HCT116 (cell line): ENCODE measurements around the gene CEP20.

Experiments
- CEBPB ChIP-seq: IDR thresholded peaks from 2 replicates; pipeline ENCODE4 v1.6.1; 2012; ENCODE audit warnings: low read depth
- EZH2 ChIP-seq: fragments of 200-600 bp; sonication (generic); IDR thresholded peaks from 2 replicates; pipeline ENCODE4 v1.6.1; 2017; ENCODE audit warnings: antibody characterized with exemption, mixed run types
- FOSL1 ChIP-seq: IDR thresholded peaks from 2 replicates; pipeline ENCODE4 v1.6.1; 2012; ENCODE audit warnings: low read depth
- JUND ChIP-seq: IDR thresholded peaks from 2 replicates; pipeline ENCODE4 v1.6.1; 2012
- POLR2A ChIP-seq: IDR thresholded peaks from 2 replicates; pipeline ENCODE4 v1.7.0; 2011; ENCODE audit warnings: borderline replicate concordance; ENCODE audit not compliant: insufficient read depth, insufficient read length; ENCODE audit errors: extremely low read depth
- POLR2AphosphoS5 ChIP-seq: IDR thresholded peaks from 2 replicates; pipeline ENCODE4 v1.6.1; 2011; ENCODE audit warnings: mild to moderate bottlenecking, low read depth, low read length, moderate library complexity
- REST ChIP-seq: IDR thresholded peaks from 2 replicates; pipeline ENCODE4 v1.6.1; 2012; ENCODE audit warnings: low read depth
- SIN3A ChIP-seq: IDR thresholded peaks from 2 replicates; pipeline ENCODE4 v1.6.1; 2012; ENCODE audit warnings: low read depth
- TCF7L2 ChIP-seq: IDR thresholded peaks from 2 replicates; pipeline ENCODE4 v1.7.0; 2011; ENCODE audit warnings: borderline replicate concordance, inconsistent platforms; ENCODE audit not compliant: insufficient read depth, insufficient read length; ENCODE audit errors: extremely low read depth
- YY1 ChIP-seq: IDR thresholded peaks from 2 replicates; pipeline ENCODE4 v1.6.1; 2011; ENCODE audit warnings: low read length, low read depth, moderate library complexity, mild to moderate bottlenecking; ENCODE audit not compliant: insufficient replicate concordance; ENCODE audit errors: extremely low read depth
- TF ChIP-seq, protein P1 (sequence below), 3 experiments: fragments of 200-600 bp in 1 of 3; sonication (generic) in 1 of 3; IDR thresholded peaks in 2 of 3; conservative IDR thresholded peaks in 1 of 3; 2 replicates each; pipeline ENCODE4 v1.5.1; 2012 to 2017; ENCODE audit warnings: low read depth in 2 of 3, low read length in 2 of 3, antibody characterized with exemption in 1 of 3, borderline replicate concordance in 1 of 3, control low read depth in 1 of 3, mild to moderate bottlenecking in 1 of 3, mixed read lengths in 1 of 3, mixed run types in 1 of 3, moderate library complexity in 1 of 3; ENCODE audit not compliant: insufficient read depth in 1 of 3

- no peak for TF ChIP-seq CEBPB
- TF ChIP-seq, protein P1, sequence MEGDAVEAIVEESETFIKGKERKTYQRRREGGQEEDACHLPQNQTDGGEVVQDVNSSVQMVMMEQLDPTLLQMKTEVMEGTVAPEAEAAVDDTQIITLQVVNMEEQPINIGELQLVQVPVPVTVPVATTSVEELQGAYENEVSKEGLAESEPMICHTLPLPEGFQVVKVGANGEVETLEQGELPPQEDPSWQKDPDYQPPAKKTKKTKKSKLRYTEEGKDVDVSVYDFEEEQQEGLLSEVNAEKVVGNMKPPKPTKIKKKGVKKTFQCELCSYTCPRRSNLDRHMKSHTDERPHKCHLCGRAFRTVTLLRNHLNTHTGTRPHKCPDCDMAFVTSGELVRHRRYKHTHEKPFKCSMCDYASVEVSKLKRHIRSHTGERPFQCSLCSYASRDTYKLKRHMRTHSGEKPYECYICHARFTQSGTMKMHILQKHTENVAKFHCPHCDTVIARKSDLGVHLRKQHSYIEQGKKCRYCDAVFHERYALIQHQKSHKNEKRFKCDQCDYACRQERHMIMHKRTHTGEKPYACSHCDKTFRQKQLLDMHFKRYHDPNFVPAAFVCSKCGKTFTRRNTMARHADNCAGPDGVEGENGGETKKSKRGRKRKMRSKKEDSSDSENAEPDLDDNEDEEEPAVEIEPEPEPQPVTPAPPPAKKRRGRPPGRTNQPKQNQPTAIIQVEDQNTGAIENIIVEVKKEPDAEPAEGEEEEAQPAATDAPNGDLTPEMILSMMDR (IDR thresholded peaks at IDR 0.05 in 2 of 3, conservative IDR thresholded peaks at IDR 0.05 in 1 of 3; ENCODE audit: borderline replicate concordance in 1 of 3, insufficient read depth in 1 of 3, low read depth in 2 of 3, low read length in 2 of 3), result no peak
- no peak for TF ChIP-seq POLR2A
- no peak for TF ChIP-seq EZH2
- TF ChIP-seq POLR2AphosphoS5, result no peak
- TF ChIP-seq REST, result no peak
- no peak for TF ChIP-seq JUND
- TF ChIP-seq SIN3A, result no peak
- no peak for TF ChIP-seq FOSL1
- no peak for TF ChIP-seq TCF7L2
- no peak for TF ChIP-seq YY1
Measured at GRCh38 chr16:15897834-15898254, 9.4 kb upstream of the CEP20 start.
